ENCODE data around the gene COL4A6.

Gene COL4A6

DNA sequence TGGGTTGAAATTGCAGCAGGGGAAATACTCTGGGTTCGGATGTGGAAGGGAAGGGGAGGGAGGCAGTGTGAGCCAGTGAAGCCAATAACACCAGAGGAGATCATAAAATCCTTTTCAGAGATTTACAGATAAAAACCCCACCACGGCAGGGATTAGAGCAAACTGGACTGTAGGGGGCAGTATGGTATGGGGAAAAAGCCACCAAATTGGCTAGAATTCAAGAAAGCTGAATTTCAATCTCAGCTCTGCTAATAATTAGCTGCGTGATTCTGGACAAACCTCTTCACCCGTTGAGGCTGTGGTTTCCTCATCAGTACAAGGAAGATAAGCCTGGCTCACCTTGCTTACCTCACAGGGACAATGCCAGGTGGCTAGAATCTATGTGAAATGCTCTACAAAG, 238.5 kb downstream of the COL4A6 start:
- no peak for DNase-seq

GRCh38 chrX:108199041-108199440, 239.2 kb downstream of the COL4A6 start:
- DNase-seq: no peak

DNA sequence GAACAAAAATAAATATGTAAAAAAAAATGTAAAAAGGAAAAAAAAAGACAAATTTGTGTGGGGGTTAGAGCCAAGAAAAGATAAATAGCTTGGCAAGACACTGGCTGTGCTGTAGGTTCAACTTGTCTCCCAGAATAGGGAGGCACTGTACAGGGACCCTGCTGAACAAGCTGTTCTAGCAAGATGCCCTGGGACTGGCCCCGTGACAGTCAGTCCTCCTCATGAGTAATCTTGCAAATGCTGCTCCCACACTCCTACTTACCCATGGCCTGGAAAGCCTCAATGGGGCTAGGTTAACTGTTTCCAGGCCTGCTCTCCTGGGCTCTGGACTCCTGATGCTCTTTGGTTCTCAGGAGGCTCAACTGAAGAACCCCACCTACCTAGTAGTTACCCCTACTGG, 239.8 kb downstream of the COL4A6 start:
- DNase-seq: no peak

DNA sequence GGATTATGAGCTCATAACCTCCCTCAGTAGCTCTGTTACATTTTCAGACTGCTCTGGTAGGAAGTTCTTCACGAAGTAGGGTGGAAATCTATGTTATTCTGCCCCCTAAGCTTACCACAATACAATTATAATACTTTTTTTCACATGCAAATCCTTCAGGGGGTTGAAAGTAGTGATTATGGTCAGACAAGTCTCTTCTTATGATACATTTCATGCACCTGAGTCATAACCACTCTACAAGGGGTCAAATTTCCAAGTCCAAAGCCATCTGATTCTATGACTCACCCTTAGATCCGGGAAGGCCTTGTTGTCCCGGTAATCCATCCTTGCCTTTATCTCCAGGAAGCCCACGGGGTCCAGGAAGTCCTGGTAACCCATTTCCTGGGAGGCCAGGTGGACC, 251.4 kb downstream of the COL4A6 start:
- DNase-seq: no peak

GRCh38 chrX:108178143-108178498, 260.1 kb downstream of the COL4A6 start:
- no peak for DNase-seq

DNA sequence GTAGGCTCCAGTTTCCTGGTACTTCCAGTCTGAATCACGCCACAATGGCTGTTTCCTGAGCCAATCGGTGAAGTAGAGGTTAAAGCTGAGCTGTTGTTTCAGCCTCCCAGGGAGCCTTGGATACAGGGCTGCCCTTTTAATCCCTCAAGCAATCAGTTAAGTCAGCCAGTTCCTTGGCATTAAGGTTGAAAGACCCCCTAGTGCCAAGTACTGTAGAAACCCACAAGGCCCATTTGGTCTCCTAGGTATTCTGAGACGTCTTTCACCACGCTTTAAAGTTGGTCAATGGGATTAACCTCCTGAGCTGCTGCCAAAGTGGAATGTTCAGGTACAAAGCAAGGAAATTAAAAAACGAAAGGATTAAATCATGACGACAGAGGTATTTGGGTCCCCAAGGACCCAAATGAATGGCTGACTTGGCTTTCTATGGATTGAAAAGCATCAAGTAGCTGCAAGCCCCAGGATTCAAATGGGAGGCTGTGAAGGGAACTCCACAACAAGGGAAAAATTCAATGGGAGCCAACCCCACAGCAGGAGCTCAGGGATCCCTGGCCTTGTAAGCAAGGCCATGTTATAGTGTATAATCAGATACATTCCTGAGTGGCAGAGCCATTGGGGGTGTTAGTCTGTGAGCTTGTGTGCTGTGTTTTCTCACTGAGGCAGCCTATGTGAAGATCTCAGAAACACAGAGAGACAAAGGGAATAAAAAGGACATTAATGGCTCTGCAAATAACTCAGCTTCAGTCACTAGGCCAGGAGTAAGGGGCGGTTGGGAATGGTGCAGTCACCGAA, 260.7 kb downstream of the COL4A6 start:
- DNase-seq: no peak

DNA sequence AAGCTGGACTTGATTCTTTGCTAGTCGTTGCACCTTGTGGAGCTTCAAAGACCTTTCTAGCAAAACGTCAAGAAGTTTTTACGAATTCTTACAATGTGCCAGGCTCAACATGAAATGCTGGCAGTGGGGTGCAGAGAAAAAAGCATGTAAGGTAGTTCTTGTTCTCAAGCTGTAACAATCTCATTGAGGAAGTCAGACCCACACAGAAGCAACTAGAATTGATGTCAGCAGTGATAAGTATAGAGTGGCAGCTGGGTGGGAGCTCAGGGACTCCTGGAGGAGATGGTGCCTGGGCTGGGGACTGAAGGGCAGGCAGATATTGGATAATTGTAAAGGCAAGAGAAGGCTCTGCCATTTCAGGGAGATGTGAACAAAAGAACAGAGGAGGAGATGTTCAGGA, 264.3 kb downstream of the COL4A6 start:
- DNase-seq: no peak

DNA sequence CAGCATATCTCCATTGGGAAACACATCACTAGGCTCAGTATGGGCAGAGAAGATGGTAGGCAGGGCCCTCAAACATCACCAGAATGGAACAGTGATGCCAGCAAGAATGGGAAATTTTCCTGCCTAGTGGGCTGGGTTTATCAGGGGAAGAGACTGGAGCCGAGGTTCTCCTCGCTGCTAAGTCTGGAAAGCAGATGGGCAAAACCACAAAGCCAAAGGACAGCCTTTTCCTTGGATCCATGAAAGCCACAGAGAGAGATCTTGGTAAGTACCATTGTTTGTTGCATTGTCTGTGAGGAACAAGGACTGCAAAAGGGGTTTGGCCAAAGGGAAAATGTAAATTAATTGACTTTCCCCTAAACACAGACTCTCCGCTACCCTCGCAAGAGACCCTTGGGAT, 266.6 kb downstream of the COL4A6 start:
- no peak for DNase-seq

GRCh38 chrX:108169768-108170167, 268.5 kb downstream of the COL4A6 start:
- DNase-seq: no peak

DNA sequence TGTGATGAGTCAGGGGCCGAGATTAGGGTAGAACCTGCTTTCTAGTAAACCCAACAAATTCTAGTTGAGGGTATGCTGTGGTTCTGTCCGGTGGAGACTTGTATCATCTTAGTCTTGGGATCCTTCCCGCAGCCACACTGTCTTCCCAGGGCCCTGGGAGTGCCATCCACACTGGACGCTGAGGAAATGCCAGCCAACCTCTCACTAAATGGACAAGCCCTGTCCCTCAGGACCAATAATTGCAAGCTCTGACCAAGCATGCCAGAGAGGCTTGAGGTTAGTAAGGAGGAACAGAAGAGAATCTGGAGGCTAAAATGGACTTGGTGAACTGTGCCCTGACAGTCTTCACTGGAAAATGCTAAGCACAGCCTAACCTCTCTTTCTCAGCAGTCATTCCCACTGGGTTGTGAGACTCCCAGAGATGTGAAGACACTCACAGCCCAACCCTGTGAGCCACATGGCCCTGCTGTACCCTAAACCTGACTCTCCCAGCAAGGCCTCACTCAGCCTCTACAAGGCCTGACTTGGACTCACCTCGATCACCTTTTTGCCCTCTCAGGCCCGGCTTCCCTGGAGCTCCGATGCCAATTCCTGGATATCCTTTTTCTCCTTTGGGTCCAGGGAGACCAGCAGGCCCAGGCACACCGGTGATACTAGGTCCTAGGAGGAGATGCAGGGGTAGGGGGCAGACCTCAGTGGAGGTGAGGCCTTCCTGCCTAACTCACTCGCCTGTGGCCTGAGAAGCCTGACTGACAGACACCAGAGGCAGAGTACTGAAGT, 269.1 kb downstream of the COL4A6 start:
- DNase-seq: no peak

GRCh38 chrX:108167211-108167872, 270.9 kb downstream of the COL4A6 start:
- DNase-seq: no peak

GRCh38 chrX:108165383-108166111, 272.7 kb downstream of the COL4A6 start:
- DNase-seq: peak; percentile 2

GRCh38 chrX:108163333-108164082, 274.7 kb downstream of the COL4A6 start:
- no peak for DNase-seq

DNA sequence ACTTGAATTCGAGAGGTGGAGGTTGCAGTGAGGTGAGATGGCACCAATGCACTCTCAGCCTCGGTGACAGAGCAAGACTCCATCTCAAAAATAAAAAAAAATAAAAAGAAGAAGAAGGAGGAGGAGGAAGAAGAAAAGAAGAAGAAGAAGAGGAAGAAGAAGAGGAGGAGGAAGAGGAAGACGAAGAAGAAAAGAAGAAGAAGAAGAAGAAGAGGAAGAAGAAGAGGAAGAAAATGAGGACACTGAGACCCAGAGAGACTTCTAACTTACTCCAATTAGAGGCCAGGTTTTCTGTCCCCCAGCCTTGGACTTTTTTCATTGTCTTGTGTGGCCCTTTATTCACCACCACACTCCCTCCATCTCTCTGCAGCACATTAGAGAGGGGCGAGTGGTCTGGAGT, 276.0 kb downstream of the COL4A6 start:
- DNase-seq: no peak

- no peak for DNase-seq
Observed at GRCh38 chrX:108160309-108160708, 277.9 kb downstream of the COL4A6 start.

DNA sequence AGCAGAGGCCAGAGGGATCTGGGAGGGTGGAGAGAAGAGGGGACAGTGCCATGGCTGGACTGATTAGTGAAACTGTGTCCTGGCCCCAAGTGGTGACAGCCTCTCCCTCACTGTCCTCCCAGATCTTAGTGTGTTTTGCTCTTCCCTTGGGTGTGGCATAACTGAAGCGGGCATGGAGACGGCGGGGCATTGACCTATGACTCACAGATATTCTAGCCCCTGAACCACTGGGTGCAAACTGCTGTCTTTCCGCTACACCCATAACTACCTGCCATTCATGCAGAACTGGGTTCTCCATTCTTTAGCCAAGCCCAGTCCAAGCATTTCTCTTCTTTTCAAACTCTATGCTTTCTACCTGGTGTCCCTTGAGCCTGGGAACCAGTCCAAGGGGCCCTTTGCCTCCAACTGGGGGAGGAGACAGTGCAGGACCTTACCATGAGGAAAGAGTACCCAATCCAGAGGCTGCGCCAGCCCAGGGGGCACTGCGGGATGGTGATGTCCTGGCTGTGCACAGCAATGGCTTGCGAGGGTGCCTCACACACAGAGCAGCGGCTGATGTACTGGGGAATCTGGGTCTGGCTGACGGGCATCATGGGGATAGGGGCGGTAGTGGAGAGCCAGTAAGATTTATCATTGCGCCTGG, 279.1 kb downstream of the COL4A6 start:
- no peak for DNase-seq

- DNase-seq: no peak
Observed at GRCh38 chrX:108157628-108158027, 280.6 kb downstream of the COL4A6 start.

GRCh38 chrX:108156934-108157466, 281.2 kb downstream of the COL4A6 start:
- no peak for DNase-seq

DNA sequence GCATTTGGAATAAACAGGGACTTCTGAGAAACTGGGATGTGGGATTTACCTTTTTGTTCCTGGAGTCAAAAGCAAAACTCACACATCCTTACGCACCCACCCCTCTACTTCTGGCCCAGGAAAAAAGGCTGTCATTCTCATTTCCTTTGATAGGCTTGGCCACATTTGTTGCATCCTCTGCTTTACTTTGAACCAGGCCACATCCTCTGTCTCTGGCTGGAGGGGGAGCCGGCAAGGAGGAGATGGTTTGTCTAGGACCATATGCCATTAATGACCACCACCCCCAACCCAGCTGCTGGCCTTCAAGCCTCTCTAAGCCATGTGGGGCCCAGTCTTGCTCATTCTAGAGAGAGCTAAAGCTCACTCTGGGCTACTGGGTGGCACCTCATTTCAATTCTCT, 282.1 kb downstream of the COL4A6 start:
- no peak for DNase-seq

DNA sequence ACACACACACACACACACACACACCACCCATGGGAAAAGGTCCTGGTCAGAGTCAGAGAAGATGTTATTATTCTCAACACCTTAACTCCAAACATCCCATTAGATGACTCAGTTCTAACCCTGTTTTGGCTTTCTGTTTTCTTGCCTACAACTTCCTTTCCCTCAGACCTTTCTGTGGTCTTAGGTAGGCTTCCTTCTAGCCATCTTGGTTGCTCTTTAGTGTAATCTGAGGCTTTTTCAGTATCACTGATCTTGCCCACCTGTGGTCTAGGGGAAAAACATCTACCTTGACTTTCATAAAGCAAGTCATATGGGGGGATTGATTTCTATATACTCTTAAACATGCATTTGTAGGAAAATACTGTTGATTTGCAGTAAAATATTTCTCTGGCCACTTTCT, 289.7 kb downstream of the COL4A6 start:
- no peak for DNase-seq

GRCh38 chrX:108138814-108139702, 299.2 kb downstream of the COL4A6 start:
- no peak for DNase-seq
